ENCODE results near the gene IER3IP1. TPM values are rescaled to one million over a fixed set of nuclear protein-coding genes. Genes with fewer than 3 reads are reported as not detected.

The IER3IP1 gene
- total and polyA plus RNA-seq, 3 experiments from 2014 or later, result 15.6 to 20.9 (median 19.0) TPM

- H3K9me3 ChIP-seq (ENCODE audit: low read length), result no peaks in the 10 kb centered on the region
- Mint-ChIP-seq H3K27me3 (no peaks in the 10 kb centered on the region), H3K36me3 (peaks cover 27 to 56% (median 28%) of the 10 kb centered on the region in 3 donors), H3K4me1 (peaks cover 3 to 10% (median 8%) of the 10 kb centered on the region in 3 donors), H3K27ac (peak overlapping the region in 1 of 8 donors; percentile 50), H3K4me3 (no peak overlapping the region), H3K9me3 (no peaks in the 10 kb centered on the region)
- H3K27me3 ChIP-seq (ENCODE audit: insufficient read depth, low read length, poor library complexity, severe bottlenecking), result no peaks in the 10 kb centered on the region
- H3K36me3 ChIP-seq (ENCODE audit: insufficient read depth, low read length), result no peaks in the 10 kb centered on the region
- ChIA-PET CTCF (no interaction called here), POLR2A (no interaction called here)
- no peak for DNase-seq
- no peaks in the 10 kb centered on the region for H3K4me1 ChIP-seq (ENCODE audit: insufficient read depth, low read length)
- H3K4me3 ChIP-seq (ENCODE audit: low read length), result no peak overlapping the region
- no peak overlapping the region for H3K27ac ChIP-seq (ENCODE audit: low read depth, low read length)
Observed at GRCh38 chr18:47121146-47121545, 55.0 kb downstream of the IER3IP1 start.

GRCh38 chr18:47120428-47120827 is 55.7 kb downstream of the IER3IP1 start:
- Mint-ChIP-seq H3K27me3 (no peaks in the 10 kb centered on the region), H3K9me3 (no peaks in the 10 kb centered on the region), H3K4me1 (peaks cover 3 to 10% (median 8%) of the 10 kb centered on the region in 3 donors), H3K36me3 (peaks cover 26 to 57% (median 27%) of the 10 kb centered on the region in 3 donors), H3K4me3 (no peak overlapping the region), H3K27ac (peak overlapping the region in 1 of 8 donors; percentile 38)
- DNase-seq, result no peak
- no peaks in the 10 kb centered on the region for H3K9me3 ChIP-seq (ENCODE audit: low read length)
- POLR2A ChIA-PET, result no interaction called here
- H3K4me1 ChIP-seq (ENCODE audit: insufficient read depth, low read length), result no peaks in the 10 kb centered on the region
- H3K27ac ChIP-seq (ENCODE audit: low read depth, low read length), result no peak overlapping the region
- CTCF ChIA-PET, result no interaction called here
- no peaks in the 10 kb centered on the region for H3K36me3 ChIP-seq (ENCODE audit: insufficient read depth, low read length)
- no peak overlapping the region for H3K4me3 ChIP-seq (ENCODE audit: low read length)
- H3K27me3 ChIP-seq (ENCODE audit: insufficient read depth, low read length, poor library complexity, severe bottlenecking), result no peaks in the 10 kb centered on the region

GRCh38 chr18:47118981-47119380 is 57.2 kb downstream of the IER3IP1 start:
- Mint-ChIP-seq H3K27ac (no peak overlapping the region), H3K36me3 (peaks cover 24 to 65% (median 29%) of the 10 kb centered on the region in 3 donors), H3K27me3 (no peaks in the 10 kb centered on the region), H3K9me3 (no peaks in the 10 kb centered on the region), H3K4me1 (peaks cover 3 to 10% (median 8%) of the 10 kb centered on the region in 3 donors), H3K4me3 (no peak overlapping the region)
- no peak for DNase-seq
- POLR2A ChIA-PET, result interaction anchor here (0.6 kb wide), 1 partner anchor 16 kb away, joined by 3 read pairs; no protein-coding TSS in a partner anchor
- CTCF ChIA-PET, result no interaction called here
- no peak overlapping the region for H3K4me3 ChIP-seq (ENCODE audit: low read length)
- no peaks in the 10 kb centered on the region for H3K9me3 ChIP-seq (ENCODE audit: low read length)
- H3K4me1 ChIP-seq (ENCODE audit: insufficient read depth, low read length), result no peaks in the 10 kb centered on the region
- H3K27ac ChIP-seq (ENCODE audit: low read depth, low read length), result no peak overlapping the region
- no peaks in the 10 kb centered on the region for H3K36me3 ChIP-seq (ENCODE audit: insufficient read depth, low read length)
- H3K27me3 ChIP-seq (ENCODE audit: insufficient read depth, low read length, poor library complexity, severe bottlenecking), result no peaks in the 10 kb centered on the region

GRCh38 chr18:47115205-47115604 is 61.0 kb downstream of the IER3IP1 start:
- Mint-ChIP-seq H3K9me3 (no peaks in the 10 kb centered on the region), H3K36me3 (peaks cover 10 to 78% (median 32%) of the 10 kb centered on the region in 3 donors), H3K27ac (no peak overlapping the region), H3K4me3 (no peak overlapping the region), H3K27me3 (no peaks in the 10 kb centered on the region), H3K4me1 (no peaks in the 10 kb centered on the region)
- POLR2A ChIA-PET, result no interaction called here
- no peaks in the 10 kb centered on the region for H3K27me3 ChIP-seq (ENCODE audit: insufficient read depth, low read length, poor library complexity, severe bottlenecking)
- no peaks in the 10 kb centered on the region for H3K36me3 ChIP-seq (ENCODE audit: insufficient read depth, low read length)
- H3K27ac ChIP-seq (ENCODE audit: low read depth, low read length), result no peak overlapping the region
- no peaks in the 10 kb centered on the region for H3K4me1 ChIP-seq (ENCODE audit: insufficient read depth, low read length)
- H3K4me3 ChIP-seq (ENCODE audit: low read length), result no peak overlapping the region
- CTCF ChIA-PET, result no interaction called here
- DNase-seq, result no peak
- H3K9me3 ChIP-seq (ENCODE audit: low read length), result no peaks in the 10 kb centered on the region

GRCh38 chr18:47113796-47114540 is 62.2 kb downstream of the IER3IP1 start:
- H3K27ac ChIP-seq (ENCODE audit: low read depth, low read length), result no peak overlapping the region
- Mint-ChIP-seq H3K27me3 (no peaks in the 10 kb centered on the region), H3K27ac (peak overlapping the region in 1 of 8 donors; percentile 24), H3K36me3 (peaks cover 0 to 75% (median 29%) of the 10 kb centered on the region in 3 donors), H3K4me1 (no peaks in the 10 kb centered on the region), H3K4me3 (no peak overlapping the region), H3K9me3 (no peaks in the 10 kb centered on the region)
- no peaks in the 10 kb centered on the region for H3K36me3 ChIP-seq (ENCODE audit: insufficient read depth, low read length)
- DNase-seq, result no peak
- no peaks in the 10 kb centered on the region for H3K9me3 ChIP-seq (ENCODE audit: low read length)
- H3K4me3 ChIP-seq (ENCODE audit: low read length), result no peak overlapping the region
- POLR2A ChIA-PET, result no interaction called here
- H3K27me3 ChIP-seq (ENCODE audit: insufficient read depth, low read length, poor library complexity, severe bottlenecking), result no peaks in the 10 kb centered on the region
- CTCF ChIA-PET, result interaction anchor here (0.8 kb wide), 1 partner anchor 9 kb away, joined by 4 read pairs; no protein-coding TSS in a partner anchor
- H3K4me1 ChIP-seq (ENCODE audit: insufficient read depth, low read length), result no peaks in the 10 kb centered on the region

GRCh38 chr18:47110492-47111274 is 65.5 kb downstream of the IER3IP1 start:
- H3K27me3 ChIP-seq (ENCODE audit: insufficient read depth, low read length, poor library complexity, severe bottlenecking), result no peaks in the 10 kb centered on the region
- H3K36me3 Mint-ChIP-seq, result peaks cover 0 to 87% (median 33%) of the 10 kb centered on the region in 3 donors
- no peak overlapping the region for H3K27ac Mint-ChIP-seq
- no peaks in the 10 kb centered on the region for H3K4me1 ChIP-seq (ENCODE audit: insufficient read depth, low read length)
- no peaks in the 10 kb centered on the region for H3K9me3 ChIP-seq (ENCODE audit: low read length)
- no peaks in the 10 kb centered on the region for H3K4me1 Mint-ChIP-seq
- ChIA-PET CTCF (interaction anchor here (1.9 kb wide), 1 partner anchor 94 kb away, joined by 6 read pairs; no protein-coding TSS in a partner anchor), POLR2A (no interaction called here)
- peaks cover 3% of the 10 kb centered on the region for H3K36me3 ChIP-seq (ENCODE audit: insufficient read depth, low read length)
- no peaks in the 10 kb centered on the region for H3K27me3 Mint-ChIP-seq
- H3K4me3 Mint-ChIP-seq, result no peak overlapping the region
- H3K27ac ChIP-seq (ENCODE audit: low read depth, low read length), result no peak overlapping the region
- H3K9me3 Mint-ChIP-seq, result no peaks in the 10 kb centered on the region
- no peak overlapping the region for H3K4me3 ChIP-seq (ENCODE audit: low read length)
- DNase-seq, result no peak

- Mint-ChIP-seq H3K27me3 (no peaks in the 10 kb centered on the region), H3K4me3 (no peak overlapping the region), H3K9me3 (no peaks in the 10 kb centered on the region), H3K36me3 (peaks cover 0 to 85% (median 31%) of the 10 kb centered on the region in 3 donors), H3K27ac (peak overlapping the region in 2 of 8 donors; percentile 25 to 61), H3K4me1 (no peaks in the 10 kb centered on the region)
- no peak overlapping the region for H3K27ac ChIP-seq (ENCODE audit: low read depth, low read length)
- ChIA-PET POLR2A (no interaction called here), CTCF (no interaction called here)
- H3K27me3 ChIP-seq (ENCODE audit: insufficient read depth, low read length, poor library complexity, severe bottlenecking), result no peaks in the 10 kb centered on the region
- H3K4me3 ChIP-seq (ENCODE audit: low read length), result no peak overlapping the region
- no peaks in the 10 kb centered on the region for H3K9me3 ChIP-seq (ENCODE audit: low read length)
- H3K36me3 ChIP-seq (ENCODE audit: insufficient read depth, low read length), result peaks cover 3% of the 10 kb centered on the region
- no peaks in the 10 kb centered on the region for H3K4me1 ChIP-seq (ENCODE audit: insufficient read depth, low read length)
- DNase-seq, result no peak
Observed at GRCh38 chr18:47109720-47110119, 66.4 kb downstream of the IER3IP1 start.

GRCh38 chr18:47108998-47109405 is 67.2 kb downstream of the IER3IP1 start:
- Mint-ChIP-seq H3K27me3 (no peaks in the 10 kb centered on the region), H3K36me3 (peaks cover 0 to 82% (median 33%) of the 10 kb centered on the region in 3 donors), H3K4me3 (no peak overlapping the region), H3K27ac (peak overlapping the region in 1 of 8 donors; percentile 32), H3K4me1 (no peaks in the 10 kb centered on the region), H3K9me3 (no peaks in the 10 kb centered on the region)
- ChIA-PET POLR2A (no interaction called here), CTCF (no interaction called here)
- Histone ChIP-seq H3K27me3 (ENCODE audit: insufficient read depth, low read length, poor library complexity, severe bottlenecking) (no peaks in the 10 kb centered on the region), H3K9me3 (ENCODE audit: low read length) (no peaks in the 10 kb centered on the region), H3K27ac (ENCODE audit: low read depth, low read length) (no peak overlapping the region), H3K4me1 (ENCODE audit: insufficient read depth, low read length) (no peaks in the 10 kb centered on the region), H3K4me3 (ENCODE audit: low read length) (no peak overlapping the region), H3K36me3 (ENCODE audit: insufficient read depth, low read length) (peaks cover 3% of the 10 kb centered on the region)
- DNase-seq, result no peak
